Measurements from ENCODE around the gene SPRED1.

- TF ChIP-seq BHLHE40 (IDR thresholded peaks at IDR 0.05; ENCODE audit: borderline replicate concordance) (no peak), PKNOX1 (IDR thresholded peaks at IDR 0.05) (no peak), HDGF (IDR thresholded peaks at IDR 0.05; ENCODE audit: borderline replicate concordance) (no peak), SP1 (IDR thresholded peaks at IDR 0.05) (no peak), ZNF384 (IDR thresholded peaks at IDR 0.05) (no peak), ELF4 (IDR thresholded peaks at IDR 0.05) (no peak), LEF1 (IDR thresholded peaks at IDR 0.05; ENCODE audit: borderline replicate concordance) (no peak), FOXA1 (IDR thresholded peaks at IDR 0.05) (no peak), TARDBP (IDR thresholded peaks at IDR 0.05) (no peak), CTBP1 (IDR thresholded peaks at IDR 0.05; ENCODE audit: borderline replicate concordance) (no peak), SUZ12 (IDR thresholded peaks at IDR 0.05) (no peak), NFRKB (IDR thresholded peaks at IDR 0.05) (no peak), FOXM1 (IDR thresholded peaks at IDR 0.05; ENCODE audit: borderline replicate concordance) (no peak), FOXK2 (IDR thresholded peaks at IDR 0.05) (no peak)
Observed at GRCh38 chr15:38205526-38206272, 46.9 kb upstream of the SPRED1 start.

Data from HEK293T (cell line).